ENCODE results near the gene PRRG4. TPM values are rescaled to one million over a fixed set of nuclear protein-coding genes. Genes with fewer than 3 reads are reported as not detected.
"Not testable (repeated sequence)": the region's sequence is repeated elsewhere in the genome, so short reads cannot be mapped to it uniquely, and the experiment has no call there.

PRRG4 gene
- total RNA-seq, result 10 to 100 TPM in 1 of 3 donors, 1 to 10 TPM in 2; 2.2 to 25.5 (median 9.5) TPM

GRCh38 chr11:32829680-32830412 lies at the start of gene PRRG4:
Gene PRRG4, plus strand, starts transcription at chr11:32829927. Its CDS starts 603 bp downstream, at chr11:32830530.
- no peaks in the 10 kb centered on the region for H3K27me3 ChIP-seq
- H3K4me3 ChIP-seq, result peak within 1 kb of the TSS; percentile 53 to 76 (median 75)
- H3K36me3 ChIP-seq, result no peaks in the 10 kb centered on the region
- H3K4me1 ChIP-seq, result no peaks in the 10 kb centered on the region
- H3K9me3 ChIP-seq, result no peaks in the 10 kb centered on the region
- intact Hi-C loops (cut with DNase I; ENCODE audit: low total_unique reads), result loop anchor here (5.0 kb wide), 1 partner anchor 1337 kb away; no protein-coding TSS in a partner anchor
- H3K27ac ChIP-seq, result peak within 1 kb of the TSS; percentile 76 to 89
- peak; percentile 24 to 59 (median 38) for TF ChIP-seq POLR2AphosphoS5 (IDR thresholded peaks at IDR 0.05)
- no peak for TF ChIP-seq POLR2A (IDR thresholded peaks at IDR 0.05)
- DNase-seq (ENCODE audit: low spot score in 2 of 2), result peak; percentile 71 to 82

- H3K36me3 ChIP-seq; H3K27me3 ChIP-seq; H3K9me3 ChIP-seq; DNase-seq (ENCODE audit: low spot score in 2 of 2); intact Hi-C loops (cut with DNase I; ENCODE audit: low total_unique reads); H3K27ac ChIP-seq; H3K4me3 ChIP-seq; H3K4me1 ChIP-seq: not testable (repeated sequence)
These were observed 48.9 kb upstream of the PRRG4 start for GRCh38 chr11:32780839-32781238.

GRCh38 chr11:32781721-32782120 lies 48.0 kb upstream of the PRRG4 start:
- Histone ChIP-seq H3K27me3 (no peaks in the 10 kb centered on the region), H3K9me3 (no peaks in the 10 kb centered on the region), H3K4me1 (no peaks in the 10 kb centered on the region), H3K4me3 (no peak overlapping the region), H3K27ac (no peak overlapping the region), H3K36me3 (no peaks in the 10 kb centered on the region)
- no peak for DNase-seq (ENCODE audit: low spot score in 2 of 2)
- TF ChIP-seq POLR2A (IDR thresholded peaks at IDR 0.05), result no peak
- no peak for TF ChIP-seq POLR2AphosphoS5 (IDR thresholded peaks at IDR 0.05)
- TF ChIP-seq, protein P1, sequence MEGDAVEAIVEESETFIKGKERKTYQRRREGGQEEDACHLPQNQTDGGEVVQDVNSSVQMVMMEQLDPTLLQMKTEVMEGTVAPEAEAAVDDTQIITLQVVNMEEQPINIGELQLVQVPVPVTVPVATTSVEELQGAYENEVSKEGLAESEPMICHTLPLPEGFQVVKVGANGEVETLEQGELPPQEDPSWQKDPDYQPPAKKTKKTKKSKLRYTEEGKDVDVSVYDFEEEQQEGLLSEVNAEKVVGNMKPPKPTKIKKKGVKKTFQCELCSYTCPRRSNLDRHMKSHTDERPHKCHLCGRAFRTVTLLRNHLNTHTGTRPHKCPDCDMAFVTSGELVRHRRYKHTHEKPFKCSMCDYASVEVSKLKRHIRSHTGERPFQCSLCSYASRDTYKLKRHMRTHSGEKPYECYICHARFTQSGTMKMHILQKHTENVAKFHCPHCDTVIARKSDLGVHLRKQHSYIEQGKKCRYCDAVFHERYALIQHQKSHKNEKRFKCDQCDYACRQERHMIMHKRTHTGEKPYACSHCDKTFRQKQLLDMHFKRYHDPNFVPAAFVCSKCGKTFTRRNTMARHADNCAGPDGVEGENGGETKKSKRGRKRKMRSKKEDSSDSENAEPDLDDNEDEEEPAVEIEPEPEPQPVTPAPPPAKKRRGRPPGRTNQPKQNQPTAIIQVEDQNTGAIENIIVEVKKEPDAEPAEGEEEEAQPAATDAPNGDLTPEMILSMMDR (IDR thresholded peaks at IDR 0.05), result no peak
- intact Hi-C loops (cut with DNase I; ENCODE audit: low total_unique reads), result no loop called here

DNA sequence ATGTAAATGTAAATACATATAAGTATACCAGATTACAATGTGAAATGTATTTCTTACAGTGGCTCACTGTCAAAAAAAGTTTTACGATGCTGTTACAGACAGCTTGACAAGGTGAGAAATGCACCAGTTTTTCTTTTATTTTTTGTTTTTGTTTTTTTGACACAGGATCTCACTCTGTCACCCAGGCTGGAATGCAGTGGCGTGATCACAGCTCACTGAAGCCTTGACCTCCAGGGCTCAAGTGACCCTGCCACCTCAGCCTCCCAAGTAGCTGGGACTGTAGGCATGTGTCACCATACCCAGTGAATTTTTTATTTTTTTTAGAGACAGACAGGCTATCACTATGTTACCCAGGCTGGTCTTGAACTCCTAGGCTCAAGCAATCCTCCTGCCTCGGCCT lies 44.5 kb upstream of the PRRG4 start:
- TF ChIP-seq, protein P1 (IDR thresholded peaks at IDR 0.05), result no peak
- TF ChIP-seq POLR2AphosphoS5 (IDR thresholded peaks at IDR 0.05) (no peak), POLR2A (IDR thresholded peaks at IDR 0.05) (no peak)
- Histone ChIP-seq H3K36me3 (no peaks in the 10 kb centered on the region), H3K4me3 (no peak overlapping the region), H3K27ac (no peak overlapping the region), H3K9me3 (no peaks in the 10 kb centered on the region), H3K27me3 (no peaks in the 10 kb centered on the region), H3K4me1 (no peaks in the 10 kb centered on the region)
- no peak for DNase-seq (ENCODE audit: low spot score in 2 of 2)
- intact Hi-C loops (cut with DNase I; ENCODE audit: low total_unique reads), result no loop called here

DNA sequence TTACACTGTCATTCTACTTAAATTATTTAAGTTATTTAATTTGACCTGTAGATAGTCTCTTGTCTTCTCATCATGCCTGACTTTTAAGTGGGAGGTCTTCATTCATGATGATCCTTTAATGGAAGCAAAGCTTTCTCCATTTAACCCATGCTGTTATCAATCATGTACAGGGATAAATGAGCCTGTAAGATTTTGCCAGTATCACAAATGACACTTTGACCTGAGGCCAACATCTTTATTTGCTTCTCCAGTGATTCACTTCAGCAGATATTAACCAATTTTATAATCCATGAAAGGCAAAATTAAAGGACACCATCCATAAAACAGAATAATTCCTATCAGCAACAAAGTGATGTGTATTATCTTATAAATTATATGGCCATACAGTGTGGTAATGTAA lies 42.9 kb upstream of the PRRG4 start:
- DNase-seq (ENCODE audit: low spot score in 2 of 2), result no peak
- H3K27ac ChIP-seq, result no peak overlapping the region
- no peaks in the 10 kb centered on the region for H3K27me3 ChIP-seq
- intact Hi-C loops (cut with DNase I; ENCODE audit: low total_unique reads), result no loop called here
- H3K9me3 ChIP-seq, result no peaks in the 10 kb centered on the region
- H3K4me3 ChIP-seq, result no peak overlapping the region
- no peaks in the 10 kb centered on the region for H3K4me1 ChIP-seq
- TF ChIP-seq, protein P1 (IDR thresholded peaks at IDR 0.05), result no peak
- TF ChIP-seq POLR2A (IDR thresholded peaks at IDR 0.05) (no peak), POLR2AphosphoS5 (IDR thresholded peaks at IDR 0.05) (no peak)
- no peaks in the 10 kb centered on the region for H3K36me3 ChIP-seq

- intact Hi-C loops (cut with DNase I; ENCODE audit: low total_unique reads), result no loop called here
- H3K9me3 ChIP-seq, result no peaks in the 10 kb centered on the region
- H3K27me3 ChIP-seq, result no peaks in the 10 kb centered on the region
- DNase-seq (ENCODE audit: low spot score in 2 of 2), result no peak
- H3K36me3 ChIP-seq, result no peaks in the 10 kb centered on the region
- no peak overlapping the region for H3K4me3 ChIP-seq
- no peak overlapping the region for H3K27ac ChIP-seq
- TF ChIP-seq, protein P1 (IDR thresholded peaks at IDR 0.05), result no peak
- TF ChIP-seq POLR2A (IDR thresholded peaks at IDR 0.05) (no peak), POLR2AphosphoS5 (IDR thresholded peaks at IDR 0.05) (no peak)
- no peaks in the 10 kb centered on the region for H3K4me1 ChIP-seq
These were observed 38.8 kb upstream of the PRRG4 start for GRCh38 chr11:32790916-32791315.
